LNCAP (cell line): Measurements from ENCODE around the gene PTPRM.

Experiments used
- TF ChIP-seq, protein P1 (sequence below): fragments of 450-650 bp; IDR thresholded peaks from 2 replicates; pipeline ENCODE4 v1.5.1; 2017; ENCODE audit warnings: mild to moderate bottlenecking

Gene PTPRM

GRCh38 chr18:7755753-7756475 lies 188.8 kb downstream of the PTPRM start:
- TF ChIP-seq, protein P1, sequence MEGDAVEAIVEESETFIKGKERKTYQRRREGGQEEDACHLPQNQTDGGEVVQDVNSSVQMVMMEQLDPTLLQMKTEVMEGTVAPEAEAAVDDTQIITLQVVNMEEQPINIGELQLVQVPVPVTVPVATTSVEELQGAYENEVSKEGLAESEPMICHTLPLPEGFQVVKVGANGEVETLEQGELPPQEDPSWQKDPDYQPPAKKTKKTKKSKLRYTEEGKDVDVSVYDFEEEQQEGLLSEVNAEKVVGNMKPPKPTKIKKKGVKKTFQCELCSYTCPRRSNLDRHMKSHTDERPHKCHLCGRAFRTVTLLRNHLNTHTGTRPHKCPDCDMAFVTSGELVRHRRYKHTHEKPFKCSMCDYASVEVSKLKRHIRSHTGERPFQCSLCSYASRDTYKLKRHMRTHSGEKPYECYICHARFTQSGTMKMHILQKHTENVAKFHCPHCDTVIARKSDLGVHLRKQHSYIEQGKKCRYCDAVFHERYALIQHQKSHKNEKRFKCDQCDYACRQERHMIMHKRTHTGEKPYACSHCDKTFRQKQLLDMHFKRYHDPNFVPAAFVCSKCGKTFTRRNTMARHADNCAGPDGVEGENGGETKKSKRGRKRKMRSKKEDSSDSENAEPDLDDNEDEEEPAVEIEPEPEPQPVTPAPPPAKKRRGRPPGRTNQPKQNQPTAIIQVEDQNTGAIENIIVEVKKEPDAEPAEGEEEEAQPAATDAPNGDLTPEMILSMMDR = peak; percentile 44; the same call in 1 of the 2 replicates

DNA sequence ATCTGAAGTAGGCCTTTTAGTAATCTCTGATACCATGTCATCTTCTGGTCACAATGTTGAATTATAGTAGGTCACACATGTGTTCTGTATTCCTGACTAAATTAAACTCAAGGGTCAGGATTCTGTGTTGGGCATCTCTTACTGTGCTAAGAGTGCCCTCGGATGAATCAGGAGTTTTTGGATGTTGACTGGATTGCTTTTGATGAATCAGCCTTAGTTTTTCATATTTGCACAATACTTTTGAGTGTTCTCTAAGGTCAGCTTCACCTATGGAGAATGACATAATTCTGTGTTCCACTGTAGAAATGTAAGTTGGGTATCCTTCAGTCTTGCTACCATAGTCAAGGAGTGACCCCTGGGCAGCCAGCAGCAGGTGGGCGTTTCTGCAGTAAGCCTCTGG lies 190.1 kb downstream of the PTPRM start:
- TF ChIP-seq, protein P1 = no peak

- TF ChIP-seq, protein P1 = no peak
Measured at GRCh38 chr18:7758764-7759163, 191.6 kb downstream of the PTPRM start.

GRCh38 chr18:7760967-7761948 lies 194.1 kb downstream of the PTPRM start:
- TF ChIP-seq, protein P1 = no peak

DNA sequence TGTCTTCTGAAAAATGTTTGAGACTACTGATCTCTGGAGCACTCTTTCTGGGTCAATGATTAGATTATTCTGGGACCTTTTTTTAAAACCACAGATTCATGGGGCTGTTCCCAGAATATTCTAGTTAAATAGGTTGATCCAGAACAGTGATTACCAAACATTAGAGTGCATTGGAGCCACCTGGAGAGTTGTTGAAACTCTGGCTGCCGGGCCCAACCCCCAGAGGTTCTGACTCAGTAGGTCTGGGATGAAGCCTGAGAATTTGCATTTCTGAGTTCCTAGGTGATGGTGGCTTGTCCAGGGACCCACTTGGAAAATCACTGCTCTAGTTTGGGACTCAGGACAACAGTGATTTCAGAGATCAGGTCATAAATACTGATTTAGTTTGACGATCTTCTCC lies 197.3 kb downstream of the PTPRM start:
- TF ChIP-seq, protein P1 = no peak

- TF ChIP-seq, protein P1 = no peak
Measured at GRCh38 chr18:7766346-7766745, 199.2 kb downstream of the PTPRM start.

- TF ChIP-seq, protein P1 = no peak
Measured at GRCh38 chr18:7766817-7767216, 199.7 kb downstream of the PTPRM start.
